ENCODE measurements around the gene HERC6. TPM values are rescaled to one million over a fixed set of nuclear protein-coding genes. Genes with fewer than 3 reads are reported as not detected.

The HERC6 gene
- total and polyA plus RNA-seq, 9 of the 15 experiments (the other 6 are each of a cell fraction or from before 2014, with no cell fraction given), result 0.01 to 0.68 (median 0.15) TPM

DNA sequence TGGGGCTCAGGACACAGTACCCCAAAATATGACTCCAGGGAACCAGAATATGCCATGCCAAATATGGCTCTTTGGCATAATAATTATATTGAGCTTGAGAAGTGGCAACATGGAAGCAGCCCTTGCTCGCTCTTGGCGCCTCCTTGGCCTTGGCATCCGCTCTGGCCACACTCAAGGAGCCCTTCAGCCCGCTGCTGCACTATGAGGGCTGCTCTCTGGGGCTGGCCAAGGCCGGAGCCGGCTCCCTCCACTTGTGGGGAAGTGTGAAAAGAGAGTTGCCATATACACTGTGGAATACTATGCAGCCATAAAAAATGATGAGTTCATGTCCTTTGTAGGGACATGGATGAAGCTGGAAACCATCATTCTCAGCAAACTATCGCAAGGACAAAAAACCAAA, 18.4 kb upstream of the HERC6 start:
- FAIRE-seq (no peak), ATAC-seq (no peak), DNase-seq (ENCODE audit: extremely low read depth in 1 of 4, low spot score in 3 of 4) (no peak)
- Histone ChIP-seq H3K27me3 (ENCODE audit: control insufficient read depth in 2 of 2, insufficient read depth in 2 of 2, low read length in 2 of 2) (no peaks in the 10 kb centered on the region), H3K36me3 (ENCODE audit: control insufficient read depth, insufficient read depth, low read length) (no peaks in the 10 kb centered on the region), H3K4me1 (replicated peaks in 1 of 2; ENCODE audit: control insufficient read depth in 2 of 2, insufficient read depth in 2 of 2, low read length in 2 of 2) (no peaks in the 10 kb centered on the region), H3K9ac (ENCODE audit: insufficient read depth in 1 of 2, low read depth in 2 of 2, low read length in 2 of 2) (no peak overlapping the region), H3K4me3 (no peak overlapping the region), H4K20me1 (replicated peaks; ENCODE audit: control insufficient read depth, insufficient read depth, low read length) (no peaks in the 10 kb centered on the region), H3K9me1 (ENCODE audit: control insufficient read depth, insufficient read depth, low read length) (no peaks in the 10 kb centered on the region), H3K9me3 (replicated peaks; ENCODE audit: control insufficient read depth, insufficient read depth, low read depth, low read length) (no peaks in the 10 kb centered on the region), H3K27ac (ENCODE audit: extremely low read depth, low read depth, low read length) (no peak overlapping the region), H3K79me2 (ENCODE audit: control insufficient read depth, insufficient read depth, low read length) (no peaks in the 10 kb centered on the region), H3K4me2 (ENCODE audit: insufficient read depth, low read length) (no peak overlapping the region), H2AFZ (ENCODE audit: low read depth, low read length) (no peak overlapping the region)
- POLR2A ChIA-PET, result no interaction called here
- CTCF ChIA-PET (ENCODE audit: low intra/inter-chr PET ratio), result no interaction called here
- TF ChIP-seq SIRT6 (IDR thresholded peaks at IDR 0.05; ENCODE audit: low read depth, low read length), result no peak
- TF ChIP-seq PPARD (CRISPR knock-in tag; IDR thresholded peaks at IDR 0.05), result no peak
- no peak for TF ChIP-seq ZNF830 (CRISPR knock-in tag; IDR thresholded peaks at IDR 0.05)
- no peak for TF ChIP-seq ZNF316 (IDR thresholded peaks at IDR 0.05)
- no peak for TF ChIP-seq TFE3 (CRISPR knock-in tag; IDR thresholded peaks at IDR 0.05)
- in situ Hi-C loops (cut with MboI), result no loop called here
- intact Hi-C loops (cut with micrococcal nuclease), result no loop called here
- 0% methylated on average over 6 of the region's 7 CpGs for WGBS (ENCODE audit: insufficient coverage, low coverage, missing lambda C conversion rate)
- BruUV-seq (replicated peaks), result no TSS peak

- ChIA-PET POLR2A (no interaction called here), CTCF (ENCODE audit: low intra/inter-chr PET ratio) (no interaction called here)
- FAIRE-seq (no peak), ATAC-seq (no peak), DNase-seq (ENCODE audit: extremely low read depth in 1 of 4, low spot score in 3 of 4) (no peak)
- Histone ChIP-seq H3K27me3 (ENCODE audit: control insufficient read depth in 2 of 2, insufficient read depth in 2 of 2, low read length in 2 of 2) (no peaks in the 10 kb centered on the region), H4K20me1 (replicated peaks; ENCODE audit: control insufficient read depth, insufficient read depth, low read length) (no peaks in the 10 kb centered on the region), H3K9me3 (replicated peaks; ENCODE audit: control insufficient read depth, insufficient read depth, low read depth, low read length) (no peaks in the 10 kb centered on the region), H2AFZ (ENCODE audit: low read depth, low read length) (no peak overlapping the region), H3K9me1 (ENCODE audit: control insufficient read depth, insufficient read depth, low read length) (no peaks in the 10 kb centered on the region), H3K27ac (ENCODE audit: extremely low read depth, low read depth, low read length) (no peak overlapping the region), H3K4me2 (ENCODE audit: insufficient read depth, low read length) (no peak overlapping the region), H3K4me1 (replicated peaks in 1 of 2; ENCODE audit: control insufficient read depth in 2 of 2, insufficient read depth in 2 of 2, low read length in 2 of 2) (no peaks in the 10 kb centered on the region), H3K36me3 (ENCODE audit: control insufficient read depth, insufficient read depth, low read length) (no peaks in the 10 kb centered on the region), H3K4me3 (no peak overlapping the region), H3K79me2 (ENCODE audit: control insufficient read depth, insufficient read depth, low read length) (no peaks in the 10 kb centered on the region), H3K9ac (ENCODE audit: insufficient read depth in 1 of 2, low read depth in 2 of 2, low read length in 2 of 2) (no peak overlapping the region)
- TF ChIP-seq L3MBTL2 (IDR thresholded peaks at IDR 0.05), result no peak
- no peak for TF ChIP-seq MCM7 (IDR thresholded peaks at IDR 0.05)
- no peak for TF ChIP-seq SOX6 (IDR thresholded peaks at IDR 0.05)
- no peak for TF ChIP-seq POU5F1 (IDR thresholded peaks at IDR 0.05; ENCODE audit: borderline replicate concordance, low read depth, low read length, partially characterized antibody)
- TF ChIP-seq GATAD2A (IDR thresholded peaks at IDR 0.05), result no peak
- TF ChIP-seq, protein P1, sequence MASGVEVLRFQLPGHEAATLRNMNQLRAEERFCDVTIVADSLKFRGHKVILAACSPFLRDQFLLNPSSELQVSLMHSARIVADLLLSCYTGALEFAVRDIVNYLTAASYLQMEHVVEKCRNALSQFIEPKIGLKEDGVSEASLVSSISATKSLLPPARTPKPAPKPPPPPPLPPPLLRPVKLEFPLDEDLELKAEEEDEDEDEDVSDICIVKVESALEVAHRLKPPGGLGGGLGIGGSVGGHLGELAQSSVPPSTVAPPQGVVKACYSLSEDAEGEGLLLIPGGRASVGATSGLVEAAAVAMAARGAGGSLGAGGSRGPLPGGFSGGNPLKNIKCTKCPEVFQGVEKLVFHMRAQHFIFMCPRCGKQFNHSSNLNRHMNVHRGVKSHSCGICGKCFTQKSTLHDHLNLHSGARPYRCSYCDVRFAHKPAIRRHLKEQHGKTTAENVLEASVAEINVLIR (CRISPR knock-in tag; IDR thresholded peaks at IDR 0.05), result no peak
- TF ChIP-seq, protein P2, sequence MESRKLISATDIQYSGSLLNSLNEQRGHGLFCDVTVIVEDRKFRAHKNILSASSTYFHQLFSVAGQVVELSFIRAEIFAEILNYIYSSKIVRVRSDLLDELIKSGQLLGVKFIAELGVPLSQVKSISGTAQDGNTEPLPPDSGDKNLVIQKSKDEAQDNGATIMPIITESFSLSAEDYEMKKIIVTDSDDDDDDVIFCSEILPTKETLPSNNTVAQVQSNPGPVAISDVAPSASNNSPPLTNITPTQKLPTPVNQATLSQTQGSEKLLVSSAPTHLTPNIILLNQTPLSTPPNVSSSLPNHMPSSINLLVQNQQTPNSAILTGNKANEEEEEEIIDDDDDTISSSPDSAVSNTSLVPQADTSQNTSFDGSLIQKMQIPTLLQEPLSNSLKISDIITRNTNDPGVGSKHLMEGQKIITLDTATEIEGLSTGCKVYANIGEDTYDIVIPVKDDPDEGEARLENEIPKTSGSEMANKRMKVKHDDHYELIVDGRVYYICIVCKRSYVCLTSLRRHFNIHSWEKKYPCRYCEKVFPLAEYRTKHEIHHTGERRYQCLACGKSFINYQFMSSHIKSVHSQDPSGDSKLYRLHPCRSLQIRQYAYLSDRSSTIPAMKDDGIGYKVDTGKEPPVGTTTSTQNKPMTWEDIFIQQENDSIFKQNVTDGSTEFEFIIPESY (CRISPR knock-in tag; IDR thresholded peaks at IDR 0.05), result no peak
- intact Hi-C loops (cut with micrococcal nuclease) (no loop called here), in situ Hi-C loops (cut with MboI) (no loop called here)
- no TSS peak for BruUV-seq (replicated peaks)
- WGBS (ENCODE audit: insufficient coverage, low coverage, missing lambda C conversion rate), result 14% methylated on average over 10 of the region's 16 CpGs
Observed at GRCh38 chr4:88360791-88361190, 17.9 kb upstream of the HERC6 start.
